ENCODE data around the gene RPS6KA5. TPM values are rescaled to one million over a fixed set of nuclear protein-coding genes. Genes with fewer than 3 reads are reported as not detected.
A peak's percentile ranks its signal among the peaks of the same experiment; 100 is the strongest.
"Not testable (repeated sequence)": the region's sequence is repeated elsewhere in the genome, so short reads cannot be mapped to it uniquely, and the experiment has no call there.

The RPS6KA5 gene
- total RNA-seq, 1 donor from 2014 or later = 1.8 TPM

DNA sequence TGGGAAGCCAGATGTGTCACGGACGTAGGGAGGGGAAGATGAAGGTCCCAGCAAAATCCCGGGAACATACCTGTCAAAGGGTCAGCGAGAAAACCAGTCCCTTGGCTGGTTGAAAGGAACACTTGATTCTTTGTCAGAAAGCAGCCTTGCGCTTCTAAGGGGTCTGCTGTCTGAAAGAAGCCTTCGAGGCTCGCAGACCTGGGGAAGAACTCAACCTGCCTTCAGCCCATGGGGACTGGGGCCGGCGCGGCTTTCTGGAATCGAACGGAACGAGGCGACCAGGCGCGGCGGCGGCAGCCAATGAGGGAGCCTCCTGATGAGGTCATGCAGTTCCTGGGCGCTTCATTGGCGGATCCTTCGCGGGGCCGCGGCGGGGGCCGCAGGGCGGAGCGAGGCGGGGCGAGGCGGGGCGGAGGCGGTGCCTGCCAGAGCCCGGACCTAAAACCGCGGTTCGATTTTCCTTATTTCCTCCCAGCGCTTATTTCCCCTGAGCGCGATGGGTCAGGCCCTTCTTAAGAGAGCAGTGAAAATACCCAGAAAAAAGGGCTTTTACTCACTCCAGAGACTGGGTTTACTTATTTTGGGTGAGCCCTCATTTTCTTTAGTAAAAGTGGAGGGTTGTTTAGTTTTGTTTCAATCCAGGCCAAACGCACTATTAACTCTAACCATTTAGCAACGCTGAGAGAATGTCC lies 232.4 kb downstream of the RPS6KA5 start:
- Histone ChIP-seq H3K27me3 (ENCODE audit: control insufficient read depth, insufficient read depth, low read length) (peaks cover 1% of the 10 kb centered on the region), H3K36me3 (ENCODE audit: control insufficient read depth, insufficient read depth, low read length) (no peaks in the 10 kb centered on the region), H3K4me3 (ENCODE audit: low read depth, low read length) (peak overlapping the region; percentile 32)
- DNase-seq (ENCODE audit: low read depth) = peak; percentile 74
- no peak for TF ChIP-seq CTCF (IDR thresholded peaks at IDR 0.05; ENCODE audit: insufficient read depth, low read length, severe bottlenecking)
- FAIRE-seq = no peak

GRCh38 chr14:90823542-90823941 lies 236.9 kb downstream of the RPS6KA5 start:
- H3K4me3 ChIP-seq (ENCODE audit: low read depth, low read length); H3K36me3 ChIP-seq (ENCODE audit: control insufficient read depth, insufficient read depth, low read length); H3K27me3 ChIP-seq (ENCODE audit: control insufficient read depth, insufficient read depth, low read length); DNase-seq (ENCODE audit: low read depth); FAIRE-seq: not testable (repeated sequence)

DNA sequence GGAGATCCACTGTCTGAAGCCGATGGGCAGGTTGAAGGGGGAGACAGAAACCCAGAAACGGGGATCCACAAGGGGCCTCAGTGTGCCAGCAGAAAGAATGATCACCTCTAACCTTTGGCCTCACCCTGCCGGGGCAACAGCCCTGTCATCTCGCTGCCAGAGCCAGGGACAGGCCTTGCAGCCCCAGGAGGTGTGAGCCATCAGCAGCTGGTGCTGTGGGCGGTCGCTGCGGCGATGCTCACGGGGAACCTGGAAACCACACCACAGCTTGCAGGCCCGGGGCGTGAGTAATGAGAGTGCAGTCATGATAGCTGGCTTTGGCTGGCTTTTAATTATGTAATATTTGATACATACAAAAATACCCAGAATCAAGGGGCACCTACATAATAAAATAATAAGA lies 239.5 kb downstream of the RPS6KA5 start:
- H3K36me3 ChIP-seq (ENCODE audit: control insufficient read depth, insufficient read depth, low read length) = no peaks in the 10 kb centered on the region
- no peak for TF ChIP-seq CTCF (IDR thresholded peaks at IDR 0.05; ENCODE audit: insufficient read depth, low read length, severe bottlenecking)
- H3K27me3 ChIP-seq (ENCODE audit: control insufficient read depth, insufficient read depth, low read length) = no peaks in the 10 kb centered on the region
- FAIRE-seq (no peak), DNase-seq (ENCODE audit: low read depth) (peak; percentile 75)
- H3K4me3 ChIP-seq (ENCODE audit: low read depth, low read length) = no peak overlapping the region

DNA sequence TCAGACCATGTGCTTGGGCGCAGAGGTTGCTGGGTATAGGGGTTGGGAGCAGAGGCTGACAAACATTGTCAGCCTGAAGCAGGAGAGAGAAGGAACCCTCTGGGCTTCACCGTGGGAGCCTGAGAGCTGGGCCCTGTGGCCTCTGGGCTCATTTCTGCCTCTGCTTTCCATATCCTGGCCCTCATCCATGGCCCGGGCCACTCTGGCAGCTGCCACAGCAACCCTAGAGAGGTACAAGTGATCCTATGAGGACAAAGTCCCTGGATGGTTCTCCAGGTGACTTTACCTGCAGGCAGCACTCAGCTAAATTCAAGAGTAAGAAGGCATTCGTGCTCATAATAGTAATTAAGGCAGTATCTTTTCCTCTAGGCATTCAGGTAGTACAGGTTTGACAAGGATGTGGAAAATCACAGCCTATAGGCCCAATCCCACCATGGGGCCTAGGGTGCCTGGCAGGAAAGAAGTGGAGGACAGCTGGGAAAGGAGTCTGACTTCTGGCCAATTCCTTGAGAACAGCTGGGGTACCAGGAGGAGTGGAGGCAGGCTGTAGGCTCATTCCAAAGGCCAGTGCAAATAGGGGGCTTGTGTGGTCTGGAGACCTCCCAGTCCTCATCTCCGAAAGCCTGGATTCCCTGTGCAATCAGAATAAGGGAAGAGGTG lies 240.6 kb downstream of the RPS6KA5 start:
- FAIRE-seq (no peak), DNase-seq (ENCODE audit: low read depth) (no peak)
- Histone ChIP-seq H3K4me3 (ENCODE audit: low read depth, low read length) (no peak overlapping the region), H3K36me3 (ENCODE audit: control insufficient read depth, insufficient read depth, low read length) (no peaks in the 10 kb centered on the region), H3K27me3 (ENCODE audit: control insufficient read depth, insufficient read depth, low read length) (no peaks in the 10 kb centered on the region)
- TF ChIP-seq CTCF (IDR thresholded peaks at IDR 0.05; ENCODE audit: insufficient read depth, low read length, severe bottlenecking) = no peak

- Histone ChIP-seq H3K36me3 (ENCODE audit: control insufficient read depth, insufficient read depth, low read length) (no peaks in the 10 kb centered on the region), H3K4me3 (ENCODE audit: low read depth, low read length) (no peak overlapping the region), H3K27me3 (ENCODE audit: control insufficient read depth, insufficient read depth, low read length) (no peaks in the 10 kb centered on the region)
- FAIRE-seq (no peak), DNase-seq (ENCODE audit: low read depth) (no peak)
- TF ChIP-seq CTCF (IDR thresholded peaks at IDR 0.05; ENCODE audit: insufficient read depth, low read length, severe bottlenecking) = no peak
Observed at GRCh38 chr14:90818715-90819114, 241.7 kb downstream of the RPS6KA5 start.

GRCh38 chr14:90816681-90817436 lies 243.6 kb downstream of the RPS6KA5 start:
- no peaks in the 10 kb centered on the region for H3K27me3 ChIP-seq (ENCODE audit: control insufficient read depth, insufficient read depth, low read length)
- FAIRE-seq (no peak), DNase-seq (ENCODE audit: low read depth) (no peak)
- peak overlapping the region; percentile 48 for H3K4me3 ChIP-seq (ENCODE audit: low read depth, low read length)
- TF ChIP-seq CTCF (IDR thresholded peaks at IDR 0.05; ENCODE audit: insufficient read depth, low read length, severe bottlenecking) = no peak
- no peaks in the 10 kb centered on the region for H3K36me3 ChIP-seq (ENCODE audit: control insufficient read depth, insufficient read depth, low read length)

Measured in bronchial epithelial cell (primary cell).